Keratinocyte (primary cell): ENCODE results near the gene ZNF554. TPM values are rescaled to one million over a fixed set of nuclear protein-coding genes. Genes with fewer than 3 reads are reported as not detected.

ENCODE experiments used
- DNase-seq: peaks from one replicate; pipeline ENCODE4 v3.0.0-alpha.2; 2011; ENCODE audit warnings: low read depth, missing footprints, low spot score
- FAIRE-seq: peaks from 2 replicates; lab custom pipeline; 2011; peaks lifted over from hg19 to GRCh38; lab: Jason Lieb, UNC
- H2AFZ ChIP-seq: 2 replicates; pipeline ENCODE4 v1.6.0; 2012; ENCODE audit warnings: low read length, control low read depth, inconsistent platforms; ENCODE audit not compliant: control insufficient read depth
- H3K27ac ChIP-seq: 2 replicates; pipeline ENCODE4 v1.5.1; 2011; ENCODE audit warnings: low read length; ENCODE audit not compliant: control insufficient read depth, insufficient read depth
- H3K27me3 ChIP-seq: 3 replicates; pipeline ENCODE4 v1.6.0; 2011; ENCODE audit warnings: low read length; ENCODE audit not compliant: control insufficient read depth, insufficient read depth; ENCODE audit errors: extremely low read depth
- H3K36me3 ChIP-seq, 2 experiments: 2 replicates in 1 of 2; 3 replicates in 1 of 2; pipeline ENCODE4 v1.5.1; 2011; ENCODE audit warnings: low read length in 2 of 2, mild to moderate bottlenecking in 1 of 2; ENCODE audit not compliant: control insufficient read depth in 2 of 2, insufficient read depth in 2 of 2; ENCODE audit errors: extremely low read depth in 1 of 2
- H3K4me1 ChIP-seq: 3 replicates; pipeline ENCODE4 v1.5.1; 2011; ENCODE audit warnings: low read length; ENCODE audit not compliant: control insufficient read depth, insufficient read depth; ENCODE audit errors: extremely low read depth
- H3K4me2 ChIP-seq: 3 replicates; pipeline ENCODE4 v1.6.0; 2011; ENCODE audit warnings: low read depth, low read length; ENCODE audit not compliant: control insufficient read depth, insufficient read depth; ENCODE audit errors: extremely low read depth
- H3K4me3 ChIP-seq, 3 experiments: fragments of 200-600 bp in 1 of 3; sonication (generic) in 1 of 3; 2 replicates in 2 of 3; 3 replicates in 1 of 3; pipeline ENCODE4 v1.5.1; 2011 to 2016; ENCODE audit warnings: low read length in 3 of 3, mild to moderate bottlenecking in 3 of 3, control low read depth in 2 of 3, inconsistent platforms in 1 of 3, low read depth in 1 of 3, mixed read lengths in 1 of 3, mixed run types in 1 of 3, moderate library complexity in 1 of 3; ENCODE audit not compliant: control insufficient read depth in 2 of 3, insufficient read depth in 2 of 3; ENCODE audit errors: extremely low read depth in 1 of 3
- H3K79me2 ChIP-seq: 2 replicates; pipeline ENCODE4 v1.6.0; 2012; ENCODE audit warnings: low read length; ENCODE audit not compliant: control insufficient read depth, insufficient read depth
- H3K9ac ChIP-seq: 3 replicates; pipeline ENCODE4 v1.6.0; 2011; ENCODE audit warnings: low read length; ENCODE audit not compliant: control insufficient read depth, insufficient read depth; ENCODE audit errors: extremely low read depth
- H3K9me1 ChIP-seq: 3 replicates; pipeline ENCODE4 v1.6.0; 2011; ENCODE audit warnings: low read length; ENCODE audit not compliant: control insufficient read depth, insufficient read depth; ENCODE audit errors: extremely low read depth
- H3K9me3 ChIP-seq: 2 replicates; pipeline ENCODE4 v1.5.1; 2012; ENCODE audit warnings: low read depth, low read length; ENCODE audit not compliant: control insufficient read depth
- H4K20me1 ChIP-seq: 3 replicates; pipeline ENCODE4 v1.6.0; 2011; ENCODE audit warnings: low read length; ENCODE audit not compliant: control insufficient read depth, insufficient read depth; ENCODE audit errors: extremely low read depth
- EZH2 ChIP-seq: IDR thresholded peaks from one replicate; pipeline ENCODE4 v1.6.1; 2012; ENCODE audit warnings: inconsistent platforms, mild to moderate bottlenecking, low read length, moderate library complexity
- dilution Hi-C: fragments of 300-500 bp; cut with MboI; formaldehyde crosslinking; loops from one replicate; pipeline ENCODE4 v1.7.0; 2020; ENCODE audit warnings: low sequenced_read_pairs; ENCODE audit not compliant: extremely low pct_ligation_motif_present
- polyA plus RNA-seq, 5 experiments: library from polyadenylated mRNA; depleted of rRNA in 3 of 5; stranded (reverse) in 3 of 5; stranded (forward) in 1 of 5; unstranded in 1 of 5; fragments of >200 nt; gene quantifications; 1 replicate in 1 of 5; 2 replicates in 3 of 5; 3 replicates in 1 of 5; pipeline versions ENCODE4 v1.2.1 to v1.2.3, GENCODE V29; 2011 to 2012; ENCODE audit warnings: missing spikeins in 2 of 5, low read depth in 1 of 5, low replicate concordance in 1 of 5
- TF ChIP-seq, protein P1 (sequence below), 3 experiments: IDR thresholded peaks in 1 of 3; conservative IDR thresholded peaks in 1 of 3; optimal IDR thresholded peaks in 1 of 3; 2 replicates in 2 of 3; 3 replicates in 1 of 3; pipeline versions ENCODE3 to v1.5.1; 2011; ENCODE audit warnings: low read length in 3 of 3, mild to moderate bottlenecking in 3 of 3, moderate library complexity in 2 of 3, control low read depth in 1 of 3, inconsistent platforms in 1 of 3; ENCODE audit not compliant: insufficient read depth in 2 of 3; ENCODE audit errors: extremely low read depth in 1 of 3

Gene ZNF554
- polyA plus RNA-seq, 1 donor (not counting 4 experiments of a cell fraction or from before 2014, with no cell fraction given): 2.7 TPM

- no peak overlapping the region for H3K27ac ChIP-seq
- H3K4me2 ChIP-seq: no peak overlapping the region
- FAIRE-seq (no peak), DNase-seq (no peak)
- no peaks in the 10 kb centered on the region for H3K9me1 ChIP-seq
- no peaks in the 10 kb centered on the region for H3K79me2 ChIP-seq
- dilution Hi-C loops: no loop called here
- H3K27me3 ChIP-seq: no peaks in the 10 kb centered on the region
- H3K4me3 ChIP-seq: no peak overlapping the region
- H3K9me3 ChIP-seq: no peaks in the 10 kb centered on the region
- no peaks in the 10 kb centered on the region for H3K4me1 ChIP-seq
- H3K36me3 ChIP-seq: no peaks in the 10 kb centered on the region
- no peak overlapping the region for H2AFZ ChIP-seq
- H4K20me1 ChIP-seq: no peaks in the 10 kb centered on the region
- H3K9ac ChIP-seq: no peak overlapping the region
- no peak for TF ChIP-seq EZH2
- TF ChIP-seq, protein P1, sequence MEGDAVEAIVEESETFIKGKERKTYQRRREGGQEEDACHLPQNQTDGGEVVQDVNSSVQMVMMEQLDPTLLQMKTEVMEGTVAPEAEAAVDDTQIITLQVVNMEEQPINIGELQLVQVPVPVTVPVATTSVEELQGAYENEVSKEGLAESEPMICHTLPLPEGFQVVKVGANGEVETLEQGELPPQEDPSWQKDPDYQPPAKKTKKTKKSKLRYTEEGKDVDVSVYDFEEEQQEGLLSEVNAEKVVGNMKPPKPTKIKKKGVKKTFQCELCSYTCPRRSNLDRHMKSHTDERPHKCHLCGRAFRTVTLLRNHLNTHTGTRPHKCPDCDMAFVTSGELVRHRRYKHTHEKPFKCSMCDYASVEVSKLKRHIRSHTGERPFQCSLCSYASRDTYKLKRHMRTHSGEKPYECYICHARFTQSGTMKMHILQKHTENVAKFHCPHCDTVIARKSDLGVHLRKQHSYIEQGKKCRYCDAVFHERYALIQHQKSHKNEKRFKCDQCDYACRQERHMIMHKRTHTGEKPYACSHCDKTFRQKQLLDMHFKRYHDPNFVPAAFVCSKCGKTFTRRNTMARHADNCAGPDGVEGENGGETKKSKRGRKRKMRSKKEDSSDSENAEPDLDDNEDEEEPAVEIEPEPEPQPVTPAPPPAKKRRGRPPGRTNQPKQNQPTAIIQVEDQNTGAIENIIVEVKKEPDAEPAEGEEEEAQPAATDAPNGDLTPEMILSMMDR (optimal IDR thresholded peaks at IDR 0.05 in 1 of 3, IDR thresholded peaks at IDR 0.05 in 1 of 3, conservative IDR thresholded peaks at IDR 0.05 in 1 of 3; ENCODE audit: extremely low read depth in 1 of 3, insufficient read depth in 2 of 3, low read length in 3 of 3): no peak
Measured at GRCh38 chr19:2885736-2886135, 66.1 kb downstream of the ZNF554 start.

Other genes starting within 250 kb of the ZNF554 start
- 0.01 to 0.11 TPM (median 0.06 TPM) in 3 replicates for gene GNG7, start 117.2 kb upstream of the ZNF554 start, polyA plus RNA-seq
- 0.10 to 2.2 TPM (median 0.34 TPM) in 3 replicates for gene DIRAS1, start 98.5 kb upstream of the ZNF554 start, polyA plus RNA-seq
- gene SLC39A3, start 79.9 kb upstream of the ZNF554 start, polyA plus RNA-seq: 26.2 to 40.0 TPM (median 28.1 TPM) in 3 replicates
- gene SGTA, start 36.6 kb upstream of the ZNF554 start, polyA plus RNA-seq: 34.2 to 70.8 TPM (median 36.1 TPM) in 3 replicates
- gene THOP1, start 34.4 kb upstream of the ZNF554 start, polyA plus RNA-seq: 62.0 to 75.7 TPM (median 69.9 TPM) in 3 replicates
- gene ZNF555, start 21.6 kb downstream of the ZNF554 start, polyA plus RNA-seq: 3.3 to 4.3 TPM (median 3.9 TPM) in 3 replicates
- 0.01 to 0.05 TPM in 2 of 3 replicates, not detected in the other for gene ZNF556, start 47.5 kb downstream of the ZNF554 start, polyA plus RNA-seq
- gene ZNF57, start 81.1 kb downstream of the ZNF554 start, polyA plus RNA-seq: 9.4 to 10.1 TPM (median 9.7 TPM) in 3 replicates
- 4.7 to 6.0 TPM (median 5.2 TPM) in 3 replicates for gene ZNF77, start 125.1 kb downstream of the ZNF554 start, polyA plus RNA-seq
- gene TLE6, start 157.7 kb downstream of the ZNF554 start, polyA plus RNA-seq: 0.41 to 1.2 TPM (median 0.43 TPM) in 3 replicates
- 0.70 to 1.0 TPM (median 0.88 TPM) in 3 replicates for gene TLE2, start 209.4 kb downstream of the ZNF554 start, polyA plus RNA-seq
- gene TLE5, start 242.6 kb downstream of the ZNF554 start, polyA plus RNA-seq: 249 to 337 TPM (median 316 TPM) in 3 replicates